Naive thymus-derived CD8-positive, alpha-beta T cell (primary cell): ENCODE data around the gene SLC15A3. TPM values are rescaled to one million over a fixed set of nuclear protein-coding genes. Genes with fewer than 3 reads are reported as not detected.
"Not testable (repeated sequence)": the region's sequence is repeated elsewhere in the genome, so short reads cannot be mapped to it uniquely, and the experiment has no call there.

Source experiments
- ATAC-seq, 2 donors: fragments of 150-1000 bp; cut with Tn5 transposase in 1 of 2; sonication (Bioruptor Pico), chemical (Tn5 transposase) in 1 of 2; 1 replicate in 1 of 2; 2 replicates in 1 of 2; pipeline ENCODE4 v1.10.0; 2021; ENCODE audit warnings: mild to moderate bottlenecking in 2 of 2, moderate library complexity in 2 of 2
- POLR2A ChIA-PET: fragments of 350-600 bp; sonication (Branson Sonifier 250); formaldehyde crosslinking; loops from one replicate; lab custom pipeline; 2021; ENCODE audit warnings: antibody characterized with exemption; lab: Charles Lee
- DNase-seq, 10 donors: peaks; one replicate each; pipeline versions ENCODE4 v3.0.0 to v3.0.0-alpha.2; 2020 to 2022
- H3K27ac Mint-ChIP-seq, 10 donors: one replicate each; pipeline ENCODE4 v1.8.0; 2020 to 2022; ENCODE audit warnings: mild to moderate bottlenecking in 10 of 10, mixed read lengths in 10 of 10, moderate library complexity in 4 of 10, inconsistent platforms in 1 of 10
- H3K27me3 Mint-ChIP-seq, 5 donors: one replicate each; pipeline ENCODE4 v1.8.0; 2021 to 2022; ENCODE audit warnings: mixed read lengths in 5 of 5
- H3K36me3 Mint-ChIP-seq, 3 donors: one replicate each; pipeline ENCODE4 v1.8.0; 2020 to 2022; ENCODE audit warnings: mixed read lengths in 3 of 3, mild to moderate bottlenecking in 2 of 3, inconsistent platforms in 1 of 3
- H3K4me1 Mint-ChIP-seq, 4 donors: one replicate each; pipeline ENCODE4 v1.8.0; 2021 to 2022; ENCODE audit warnings: mixed read lengths in 4 of 4
- H3K4me3 Mint-ChIP-seq, 10 donors: one replicate each; pipeline ENCODE4 v1.8.0; 2020 to 2022; ENCODE audit warnings: mild to moderate bottlenecking in 10 of 10, mixed read lengths in 10 of 10, moderate library complexity in 6 of 10, inconsistent platforms in 1 of 10
- H3K9me3 Mint-ChIP-seq, 9 donors: one replicate each; pipeline ENCODE4 v1.8.0; 2020 to 2022; ENCODE audit warnings: mixed read lengths in 9 of 9, mild to moderate bottlenecking in 3 of 9, inconsistent platforms in 1 of 9, moderate library complexity in 1 of 9
- polyA plus RNA-seq, 3 donors: library from polyadenylated mRNA; unstranded; fragments of 300-500 nt; fragmentation: Illumina TruSeq; gene quantifications; one replicate each; pipeline ENCODE4 v1.2.3, GENCODE V29; 2021
- total RNA-seq, 8 experiments: library from RNA in 2 of 8; stranded (reverse) in 2 of 8; gene quantifications; one replicate each; pipeline ENCODE4 v1.2.3 and lab custom pipeline; 2021 to 2026

SLC15A3 gene
- total and polyA plus RNA-seq, 5 experiments from 2014 or later, result 0.90 to 14.9 (median 3.4) TPM

DNA sequence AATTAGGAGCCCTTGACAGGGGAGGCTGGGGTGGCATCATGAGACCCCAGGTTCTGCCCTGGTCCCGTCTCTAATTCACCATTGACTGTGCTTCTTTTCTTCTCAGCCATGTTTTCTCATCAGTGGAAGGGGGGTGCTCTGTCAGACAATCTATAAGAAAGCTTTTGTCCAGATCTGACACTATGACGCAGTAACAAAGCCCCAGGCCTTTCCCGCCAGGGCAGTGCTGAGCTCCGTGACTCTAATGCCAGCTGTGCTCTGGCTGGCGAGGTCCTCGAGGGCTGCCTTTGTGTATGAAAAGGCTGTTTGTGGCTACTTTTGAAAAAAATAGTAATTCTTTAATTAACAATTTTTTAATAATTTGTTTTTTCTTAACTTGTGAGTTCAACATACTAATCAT, 22.8 kb upstream of the SLC15A3 start:
- H3K4me3 Mint-ChIP-seq, result peak overlapping the region; percentile 91 to 100 (median 95)
- peak overlapping the region; percentile 94 to 99 (median 97) for H3K27ac Mint-ChIP-seq
- H3K4me1 Mint-ChIP-seq, result peaks cover 38 to 80% (median 73%) of the 10 kb centered on the region in 4 donors
- H3K9me3 Mint-ChIP-seq, result no peaks in the 10 kb centered on the region
- H3K27me3 Mint-ChIP-seq, result no peaks in the 10 kb centered on the region
- H3K36me3 Mint-ChIP-seq, result peaks cover 4 to 42% (median 21%) of the 10 kb centered on the region in 3 donors
- ATAC-seq (no peak), DNase-seq (no peak)
- POLR2A ChIA-PET, result interaction anchor here (1.0 to 2.0 kb wide), 5 partner anchors 59 to 146 kb away, joined by 3 to 6 read pairs (median 4); partner anchors contain the start of gene CD5

DNA sequence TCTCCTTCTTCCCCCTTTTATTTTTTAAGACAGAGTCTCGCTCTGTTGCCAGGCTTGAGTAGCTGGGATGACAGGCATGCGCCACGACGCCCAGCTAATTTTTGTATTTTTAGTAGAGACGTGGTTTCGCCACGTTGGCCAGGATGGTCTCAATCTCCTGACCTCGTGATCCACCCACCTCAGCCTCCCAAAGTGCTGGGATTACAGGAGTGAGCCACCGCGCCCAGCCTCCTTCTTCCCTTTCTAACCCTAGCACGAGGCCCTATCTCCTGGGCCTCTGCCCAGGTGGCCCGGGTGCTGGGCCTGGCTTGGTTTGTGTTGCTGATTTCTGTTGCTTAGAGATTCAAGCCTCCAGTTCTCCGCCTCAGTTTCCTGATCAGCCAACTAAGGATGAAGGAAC, 22.3 kb upstream of the SLC15A3 start:
- Mint-ChIP-seq H3K27ac (peak overlapping the region; percentile 94 to 99 (median 97)), H3K36me3 (peaks cover 4 to 38% (median 21%) of the 10 kb centered on the region in 3 donors), H3K4me1 (peaks cover 38 to 78% (median 68%) of the 10 kb centered on the region in 4 donors), H3K4me3 (peak overlapping the region; percentile 91 to 100 (median 95))
- not testable (repeated sequence) for H3K27me3 Mint-ChIP-seq, DNase-seq, ATAC-seq, H3K9me3 Mint-ChIP-seq
- POLR2A ChIA-PET, result interaction anchor here (0.8 to 2.0 kb wide), 5 partner anchors 26 to 146 kb away, joined by 3 to 5 read pairs (median 4); partner anchors contain the start of gene CD5

DNA sequence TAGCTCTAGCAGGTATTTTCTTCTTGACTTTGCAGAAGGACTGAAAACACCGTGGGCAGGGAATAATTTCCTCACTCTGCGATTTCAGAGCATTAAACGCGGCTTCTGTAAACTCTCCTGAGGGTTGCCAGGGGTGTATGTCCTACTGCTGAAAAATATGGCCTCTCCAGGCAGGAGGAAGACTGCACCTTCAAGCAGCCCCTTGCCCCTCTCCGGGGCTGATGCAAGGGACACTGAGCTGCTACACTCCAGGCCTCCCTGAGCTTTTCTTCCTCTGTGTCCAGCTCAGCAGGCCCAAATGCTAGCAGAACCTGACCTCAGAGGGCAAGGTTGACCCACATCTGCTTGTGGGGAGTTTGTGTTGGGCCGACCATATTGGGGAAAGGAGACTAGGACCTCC, 21.7 kb upstream of the SLC15A3 start:
- H3K27me3 Mint-ChIP-seq, result no peaks in the 10 kb centered on the region
- H3K9me3 Mint-ChIP-seq, result no peaks in the 10 kb centered on the region
- ATAC-seq (no peak), DNase-seq (no peak)
- POLR2A ChIA-PET, result interaction anchor here (0.8 to 2.0 kb wide), 3 partner anchors 26 to 147 kb away, joined by 3 to 5 read pairs (median 4); no protein-coding TSS in a partner anchor
- H3K4me1 Mint-ChIP-seq, result peaks cover 38 to 72% (median 63%) of the 10 kb centered on the region in 4 donors
- H3K36me3 Mint-ChIP-seq, result peaks cover 4 to 33% (median 21%) of the 10 kb centered on the region in 3 donors
- peak overlapping the region; percentile 91 to 100 (median 95) for H3K4me3 Mint-ChIP-seq
- peak overlapping the region; percentile 94 to 99 (median 97) for H3K27ac Mint-ChIP-seq

DNA sequence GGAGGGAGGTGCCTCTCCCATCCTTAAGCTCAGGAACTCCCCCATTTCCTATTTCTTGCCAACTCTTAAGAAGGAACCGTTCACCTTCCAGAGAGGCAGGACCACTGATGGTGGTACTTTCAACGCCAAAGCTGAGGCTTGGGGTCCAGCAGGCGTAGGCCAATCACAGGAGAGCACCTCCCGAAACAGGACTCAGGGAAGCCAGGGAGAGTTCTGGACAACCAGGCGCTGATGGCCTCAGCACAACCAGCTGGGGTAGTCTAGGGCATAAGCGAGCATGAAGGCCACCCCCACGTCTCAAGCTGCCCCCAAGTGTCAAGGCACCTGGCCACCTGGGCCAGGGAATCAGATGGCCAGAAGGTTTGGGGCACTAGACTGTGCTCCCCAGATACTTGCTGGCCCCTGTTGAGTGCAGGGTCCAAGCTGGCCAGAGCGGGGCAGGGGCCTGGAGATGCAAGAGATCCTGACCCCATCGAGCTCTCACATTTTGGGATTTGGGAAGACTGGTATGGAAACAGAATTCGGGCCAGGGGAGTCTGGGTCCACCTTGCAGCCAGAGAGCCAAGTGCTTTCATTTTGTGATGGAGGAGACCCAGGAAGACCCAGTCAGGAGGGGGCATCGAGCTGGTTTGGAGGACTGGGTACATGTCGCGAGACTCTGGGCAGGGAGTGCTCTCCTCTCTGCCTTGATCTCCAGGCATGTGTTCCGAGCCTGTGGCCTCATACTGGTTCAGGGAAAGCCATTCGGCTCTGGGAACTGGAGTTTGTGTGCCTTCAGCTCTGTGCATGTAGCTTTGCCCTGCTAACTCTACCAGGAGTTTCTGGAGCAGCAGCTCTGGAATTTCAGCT, 20.4 kb upstream of the SLC15A3 start:
- Mint-ChIP-seq H3K36me3 (peaks cover 4 to 22% (median 14%) of the 10 kb centered on the region in 3 donors), H3K9me3 (no peaks in the 10 kb centered on the region), H3K4me3 (peak overlapping the region; percentile 91 to 100 (median 95)), H3K27ac (peak overlapping the region; percentile 94 to 99 (median 97)), H3K27me3 (no peaks in the 10 kb centered on the region), H3K4me1 (peaks cover 32 to 59% (median 50%) of the 10 kb centered on the region in 4 donors)
- POLR2A ChIA-PET, result interaction anchor here (1.0 to 1.6 kb wide), 4 partner anchors 27 to 104 kb away, joined by 3 to 10 read pairs (median 4); no protein-coding TSS in a partner anchor
- ATAC-seq (peak; percentile 30 to 37), DNase-seq (peak in 4 of 10 donors; percentile 38 to 74 (median 46))

DNA sequence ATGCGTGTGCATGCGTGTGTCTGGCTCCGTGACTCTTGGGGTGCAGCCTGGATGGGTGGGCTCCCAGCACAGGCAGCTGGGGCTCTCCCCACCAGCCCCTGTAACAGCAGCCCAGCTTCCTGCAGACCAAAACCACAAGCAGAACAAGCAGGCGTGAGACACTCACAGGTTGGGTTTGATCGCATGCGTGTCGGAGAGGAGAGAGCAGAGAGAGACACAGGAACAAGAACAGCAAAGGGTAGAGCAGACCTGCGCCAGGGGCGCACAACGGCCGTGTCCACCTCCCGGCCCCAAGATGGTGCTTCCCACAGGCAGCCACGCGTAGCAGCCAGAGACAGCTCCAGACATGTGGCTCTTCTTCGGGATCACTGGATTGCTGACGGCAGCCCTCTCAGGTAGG, 19.5 kb upstream of the SLC15A3 start, which contains the start of gene CD6:
CD6 (plus strand) TSS at position 161 of the 400 bp plus-strand sequence; CDS start at position 347, 186 bp downstream.
- H3K4me3 Mint-ChIP-seq, result peak within 1 kb of the TSS; percentile 91 to 100 (median 95)
- POLR2A ChIA-PET, result interaction anchor here (0.8 to 2.3 kb wide), 14 partner anchors 21 to 216 kb away, joined by 3 to 11 read pairs (median 4); no protein-coding TSS in a partner anchor
- peak; percentile 84 to 86 for ATAC-seq

DNA sequence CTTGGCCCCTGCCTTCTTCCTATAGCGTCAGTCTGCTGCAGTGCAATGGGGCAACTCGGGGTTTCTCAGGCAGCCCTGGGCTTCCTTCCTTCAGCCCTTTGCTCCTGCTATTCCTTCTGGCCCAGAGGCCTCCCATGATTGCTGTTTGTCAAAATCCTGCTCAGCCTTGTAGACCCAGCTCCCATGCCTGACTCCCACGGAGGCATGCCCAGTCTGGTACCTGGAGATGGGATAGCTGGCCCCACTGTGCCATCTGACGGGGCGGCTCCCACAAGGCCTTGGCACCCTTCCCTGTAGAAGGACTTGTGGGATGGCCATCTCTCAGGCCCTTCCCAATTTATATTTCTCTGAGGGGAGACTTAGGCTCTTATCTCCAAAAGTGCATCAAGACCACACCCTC, 18.9 kb upstream of the SLC15A3 start:
- H3K36me3 Mint-ChIP-seq, result peaks cover 0 to 9% (median 5%) of the 10 kb centered on the region in 3 donors
- no peak for DNase-seq
- H3K27ac Mint-ChIP-seq, result peak overlapping the region; percentile 94 to 99 (median 97)
- peaks cover 24 to 44% (median 35%) of the 10 kb centered on the region in 4 donors for H3K4me1 Mint-ChIP-seq
- POLR2A ChIA-PET, result interaction anchor here (0.8 to 2.3 kb wide), 16 partner anchors 21 to 217 kb away, joined by 3 to 11 read pairs (median 5); no protein-coding TSS in a partner anchor
- H3K27me3 Mint-ChIP-seq, result no peaks in the 10 kb centered on the region
- peak overlapping the region; percentile 91 to 100 (median 95) for H3K4me3 Mint-ChIP-seq
- no peaks in the 10 kb centered on the region for H3K9me3 Mint-ChIP-seq
- ATAC-seq, result no peak

More for the DNA sequence above, 19.5 kb upstream of the SLC15A3 start, which contains the start of gene CD6:
- peak; percentile 41 to 89 (median 79) for DNase-seq
- Mint-ChIP-seq H3K27ac (peak within 1 kb of the TSS; percentile 94 to 99 (median 97)), H3K4me1 (peaks cover 28 to 50% (median 41%) of the 10 kb centered on the region in 4 donors), H3K9me3 (no peaks in the 10 kb centered on the region), H3K36me3 (peaks cover under 1 to 15% (median 10%) of the 10 kb centered on the region in 3 donors), H3K27me3 (no peaks in the 10 kb centered on the region)

DNA sequence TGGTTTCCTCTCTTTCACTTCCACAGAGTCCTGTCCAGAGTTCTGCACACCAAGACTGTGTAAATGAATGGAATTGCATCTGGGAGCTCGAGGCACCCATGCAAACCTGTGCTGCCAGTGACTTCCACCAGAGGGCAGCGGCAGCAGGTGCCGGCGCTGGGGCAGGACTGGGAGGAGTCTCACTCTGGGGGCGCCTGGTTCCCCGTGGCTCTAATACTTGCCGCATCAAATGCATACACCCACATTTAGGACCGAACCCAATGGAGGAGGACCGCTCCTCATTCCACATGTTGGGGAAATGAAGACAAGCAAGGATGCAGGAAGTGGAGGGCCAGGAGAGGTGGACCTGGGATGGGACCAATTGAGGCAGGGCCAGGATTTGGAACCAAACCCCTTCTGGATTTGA, 18.4 kb upstream of the SLC15A3 start:
- ATAC-seq (peak; percentile 52 to 57), DNase-seq (peak; percentile 73 to 90 (median 82))
- peak overlapping the region; percentile 82 to 99 (median 96) for H3K27ac Mint-ChIP-seq
- H3K27me3 Mint-ChIP-seq, result no peaks in the 10 kb centered on the region
- POLR2A ChIA-PET, result interaction anchor here (0.9 to 2.3 kb wide), 11 partner anchors 12 to 217 kb away, joined by 3 to 11 read pairs (median 4); no protein-coding TSS in a partner anchor
- H3K4me3 Mint-ChIP-seq, result peak overlapping the region; percentile 91 to 100 (median 95)
- peaks cover 24 to 40% (median 32%) of the 10 kb centered on the region in 4 donors for H3K4me1 Mint-ChIP-seq
- H3K36me3 Mint-ChIP-seq, result peaks cover 0 to 9% (median 5%) of the 10 kb centered on the region in 3 donors
- no peaks in the 10 kb centered on the region for H3K9me3 Mint-ChIP-seq

DNA sequence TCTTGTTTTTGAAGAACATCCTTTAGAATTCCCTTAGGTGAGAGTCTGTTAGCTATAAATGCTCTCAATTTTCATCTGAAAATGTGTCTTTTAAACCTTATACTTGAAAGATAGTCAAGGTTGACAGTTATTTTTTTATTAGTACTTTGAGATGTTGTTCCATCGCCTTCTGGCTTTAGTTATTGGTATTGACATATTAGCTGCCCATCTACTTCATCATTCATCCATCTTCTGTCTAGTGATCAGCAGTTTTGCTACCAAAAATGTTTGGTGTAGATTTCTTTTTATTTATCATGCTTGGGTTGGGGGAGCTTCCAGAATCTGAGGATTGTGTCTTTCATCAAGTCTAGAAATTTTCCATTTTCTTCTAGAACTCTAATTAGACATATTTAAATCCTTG, 16.2 kb upstream of the SLC15A3 start:
- ATAC-seq, result no peak
- no peak overlapping the region for H3K27ac Mint-ChIP-seq
- POLR2A ChIA-PET, result interaction anchor here (1.0 to 2.0 kb wide), 2 partner anchors 9 to 84 kb away, joined by 3 to 6 read pairs; no protein-coding TSS in a partner anchor
- no peak for DNase-seq
- H3K9me3 Mint-ChIP-seq, result no peaks in the 10 kb centered on the region
- H3K27me3 Mint-ChIP-seq, result no peaks in the 10 kb centered on the region
- H3K36me3 Mint-ChIP-seq, result peaks cover 0 to 2% (median 0%) of the 10 kb centered on the region in 3 donors
- no peak overlapping the region for H3K4me3 Mint-ChIP-seq
- H3K4me1 Mint-ChIP-seq, result peaks cover 10 to 24% (median 17%) of the 10 kb centered on the region in 4 donors

DNA sequence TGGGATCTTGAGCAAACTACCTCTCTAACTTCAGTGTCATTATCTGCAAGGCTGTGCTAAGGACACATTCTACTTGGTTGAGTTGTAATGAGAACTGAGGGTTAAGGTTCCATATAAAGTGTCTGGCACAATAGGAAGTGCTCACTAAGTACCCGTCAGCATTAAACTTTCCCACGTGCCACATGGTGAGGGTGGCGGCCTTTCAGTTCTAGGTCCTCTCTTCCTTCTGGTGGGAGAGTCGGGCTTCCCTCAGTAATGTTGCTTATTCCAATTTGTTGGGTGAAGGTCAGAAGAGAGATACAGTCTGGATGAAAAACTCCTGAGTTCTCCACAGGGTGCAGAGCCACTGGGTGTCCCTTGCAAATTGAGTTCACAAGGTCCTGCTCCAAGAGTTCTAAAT, 14.9 kb upstream of the SLC15A3 start:
- H3K27me3 Mint-ChIP-seq, result no peaks in the 10 kb centered on the region
- no peak overlapping the region for H3K27ac Mint-ChIP-seq
- DNase-seq (no peak), ATAC-seq (no peak)
- POLR2A ChIA-PET, result interaction anchor here (0.8 kb wide), 1 partner anchor 68 kb away, joined by 3 read pairs; no protein-coding TSS in a partner anchor
- H3K9me3 Mint-ChIP-seq, result no peaks in the 10 kb centered on the region
- H3K36me3 Mint-ChIP-seq, result no peaks in the 10 kb centered on the region
- H3K4me1 Mint-ChIP-seq, result peaks cover 10 to 18% (median 17%) of the 10 kb centered on the region in 4 donors
- no peak overlapping the region for H3K4me3 Mint-ChIP-seq

DNA sequence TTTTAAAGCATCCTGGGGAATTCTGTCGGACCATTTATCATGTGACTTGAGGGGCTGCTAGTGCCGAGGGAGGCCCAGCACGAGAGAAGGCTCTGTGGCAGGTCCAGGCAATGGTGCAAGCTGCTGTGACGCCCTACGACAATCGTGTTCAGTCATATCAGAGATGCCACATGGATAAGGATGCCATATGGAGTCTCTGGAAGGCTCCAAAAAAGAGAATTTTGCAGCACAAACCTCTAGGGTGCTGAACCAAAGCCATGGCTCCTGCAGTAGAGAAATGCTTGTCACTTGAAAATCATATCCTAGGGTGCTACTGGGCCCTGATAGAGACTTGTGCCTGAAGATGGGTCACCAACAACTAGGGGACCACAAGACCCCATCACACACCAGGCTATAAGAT, 12.8 kb upstream of the SLC15A3 start:
- Mint-ChIP-seq H3K27me3 (peaks cover 0 to 4% (median 0%) of the 10 kb centered on the region in 5 donors), H3K4me1 (no peaks in the 10 kb centered on the region), H3K36me3 (no peaks in the 10 kb centered on the region), H3K27ac (no peak overlapping the region), H3K9me3 (no peaks in the 10 kb centered on the region), H3K4me3 (no peak overlapping the region)
- ATAC-seq, result no peak
- POLR2A ChIA-PET, result no interaction called here
- no peak for DNase-seq

DNA sequence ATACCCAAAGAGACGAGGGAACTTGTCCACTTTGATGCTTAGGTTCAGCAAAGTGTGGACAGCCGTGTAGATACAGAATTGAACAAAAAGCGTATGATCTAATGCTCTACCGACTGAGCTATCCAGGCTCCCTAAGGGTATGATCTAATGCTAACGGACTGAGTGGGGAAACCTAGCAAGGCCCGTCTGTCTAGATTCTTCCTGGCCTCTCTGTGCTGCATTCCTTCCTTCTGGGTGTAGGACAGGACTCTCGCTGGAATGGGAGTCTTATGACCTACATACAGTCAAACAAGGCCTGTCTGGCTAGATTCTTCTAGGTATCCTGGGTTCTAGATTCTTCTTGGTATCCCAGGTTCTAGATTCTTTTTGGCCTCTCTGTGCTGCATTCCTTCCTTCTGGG, 8.4 kb upstream of the SLC15A3 start:
- ATAC-seq, result no peak
- Mint-ChIP-seq H3K4me3 (no peak overlapping the region), H3K27ac (no peak overlapping the region), H3K27me3 (peaks cover 0 to 4% (median 0%) of the 10 kb centered on the region in 5 donors), H3K9me3 (no peaks in the 10 kb centered on the region), H3K36me3 (no peaks in the 10 kb centered on the region), H3K4me1 (peaks cover 3 to 7% (median 5%) of the 10 kb centered on the region in 4 donors)
- POLR2A ChIA-PET, result no interaction called here
- no peak for DNase-seq

DNA sequence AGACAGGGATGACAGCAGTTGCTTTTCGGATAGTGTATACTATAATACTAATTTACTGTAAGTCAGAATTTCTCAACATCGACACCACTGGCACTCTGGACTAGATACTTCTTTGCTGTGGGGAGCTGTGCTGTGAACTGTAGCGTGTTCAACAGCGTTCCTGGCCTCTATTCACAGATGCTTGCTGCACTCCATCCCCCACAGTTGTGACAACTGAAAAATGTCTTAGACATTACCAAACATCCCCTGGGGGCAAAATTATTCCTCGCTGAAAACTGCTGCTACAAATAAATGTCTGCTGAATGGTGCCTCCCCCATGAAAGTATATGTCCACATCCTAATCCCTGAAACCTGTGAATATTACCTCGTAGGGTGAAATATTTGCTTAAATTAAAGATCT, 7.5 kb upstream of the SLC15A3 start:
- POLR2A ChIA-PET, result no interaction called here
- H3K4me3 Mint-ChIP-seq, result no peak overlapping the region

More for the DNA sequence above, 7.5 kb upstream of the SLC15A3 start:
- ATAC-seq, result no peak
- no peak for DNase-seq
- Mint-ChIP-seq H3K27ac (no peak overlapping the region), H3K9me3 (no peaks in the 10 kb centered on the region), H3K4me1 (peaks cover 3 to 9% (median 6%) of the 10 kb centered on the region in 4 donors), H3K27me3 (peaks cover 0 to 4% (median 0%) of the 10 kb centered on the region in 5 donors), H3K36me3 (no peaks in the 10 kb centered on the region)
